Osteoblast (primary cell): Measurements from ENCODE around the gene DLG2. TPM values are rescaled to one million over a fixed set of nuclear protein-coding genes. Genes with fewer than 3 reads are reported as not detected.

Source experiments
- DNase-seq: peaks from one replicate; pipeline ENCODE4 v3.0.0; 2011; ENCODE audit warnings: low spot score, mixed read lengths; ENCODE audit not compliant: insufficient read length; ENCODE audit errors: missing footprints
- H2AFZ ChIP-seq: 2 replicates; pipeline ENCODE4 v1.6.0; 2011; ENCODE audit warnings: mild to moderate bottlenecking, low read length
- H3K27ac ChIP-seq: 2 replicates; pipeline ENCODE4 v1.5.1; 2011; ENCODE audit warnings: mild to moderate bottlenecking, low read depth, low read length, moderate library complexity
- H3K27me3 ChIP-seq: 2 replicates; pipeline ENCODE4 v1.6.0; 2012; ENCODE audit warnings: mild to moderate bottlenecking, control low read depth, inconsistent platforms, low read length, moderate library complexity; ENCODE audit not compliant: insufficient read depth
- H3K36me3 ChIP-seq: 2 replicates; pipeline ENCODE4 v1.5.1; 2011; ENCODE audit warnings: mild to moderate bottlenecking, low read length, control low read depth, moderate library complexity; ENCODE audit not compliant: insufficient read depth
- H3K4me1 ChIP-seq: 2 replicates; pipeline ENCODE4 v1.5.1; 2011; ENCODE audit warnings: mild to moderate bottlenecking, low read length, control low read depth, moderate library complexity; ENCODE audit not compliant: insufficient read depth
- H3K4me2 ChIP-seq: 2 replicates; pipeline ENCODE4 v1.6.0; 2011; ENCODE audit warnings: mild to moderate bottlenecking, low read length; ENCODE audit not compliant: insufficient read depth
- H3K4me3 ChIP-seq: fragments of 200-600 bp; sonication (generic); 3 replicates; pipeline ENCODE4 v1.5.1; 2012; ENCODE audit warnings: mild to moderate bottlenecking, low read length, inconsistent platforms; ENCODE audit not compliant: insufficient read depth
- H3K79me2 ChIP-seq: 2 replicates; pipeline ENCODE4 v1.6.0; 2012; ENCODE audit warnings: mild to moderate bottlenecking, low read length, control low read depth, inconsistent platforms; ENCODE audit not compliant: insufficient read depth
- H3K9me3 ChIP-seq: 2 replicates; pipeline ENCODE4 v1.5.1; 2011; ENCODE audit warnings: low read depth, low read length, control low read depth
- H4K20me1 ChIP-seq: 2 replicates; pipeline ENCODE4 v1.6.0; 2012; ENCODE audit warnings: mild to moderate bottlenecking, low read length, control low read depth; ENCODE audit not compliant: insufficient read depth
- CTCF ChIP-seq: IDR thresholded peaks from 2 replicates; pipeline ENCODE4 v1.5.1; 2011; ENCODE audit warnings: mild to moderate bottlenecking, low read depth, low read length, moderate library complexity; ENCODE audit errors: extremely low read depth
- total RNA-seq: library from RNA; depleted of rRNA; stranded (reverse); fragments of >200 nt; gene quantifications from 2 replicates; pipeline ENCODE4 v1.2.3, GENCODE V29; 2012

Gene DLG2
- total RNA-seq, 1 donor, result 3.3 TPM

GRCh38 chr11:83678831-83679584 lies 1948.1 kb downstream of the DLG2 start:
- DNase-seq, result no peak
- H3K4me3 ChIP-seq, result no peak overlapping the region
- TF ChIP-seq CTCF, result no peak
- H3K79me2 ChIP-seq, result no peaks in the 10 kb centered on the region
- no peaks in the 10 kb centered on the region for H3K4me1 ChIP-seq
- H3K9me3 ChIP-seq, result no peaks in the 10 kb centered on the region
- no peaks in the 10 kb centered on the region for H4K20me1 ChIP-seq
- peaks cover 8% of the 10 kb centered on the region for H3K27me3 ChIP-seq
- H3K4me2 ChIP-seq, result no peak overlapping the region
- H3K36me3 ChIP-seq, result no peaks in the 10 kb centered on the region
- H3K27ac ChIP-seq, result no peak overlapping the region
- H2AFZ ChIP-seq, result no peak overlapping the region

GRCh38 chr11:83677730-83678129 lies 1949.4 kb downstream of the DLG2 start:
- Histone ChIP-seq H2AFZ (no peak overlapping the region), H3K27me3 (peaks cover 8% of the 10 kb centered on the region), H3K4me1 (no peaks in the 10 kb centered on the region), H3K27ac (no peak overlapping the region), H3K4me3 (no peak overlapping the region), H3K4me2 (no peak overlapping the region), H3K9me3 (no peaks in the 10 kb centered on the region), H3K36me3 (no peaks in the 10 kb centered on the region), H3K79me2 (no peaks in the 10 kb centered on the region), H4K20me1 (no peaks in the 10 kb centered on the region)
- TF ChIP-seq CTCF, result no peak
- DNase-seq, result no peak

DNA sequence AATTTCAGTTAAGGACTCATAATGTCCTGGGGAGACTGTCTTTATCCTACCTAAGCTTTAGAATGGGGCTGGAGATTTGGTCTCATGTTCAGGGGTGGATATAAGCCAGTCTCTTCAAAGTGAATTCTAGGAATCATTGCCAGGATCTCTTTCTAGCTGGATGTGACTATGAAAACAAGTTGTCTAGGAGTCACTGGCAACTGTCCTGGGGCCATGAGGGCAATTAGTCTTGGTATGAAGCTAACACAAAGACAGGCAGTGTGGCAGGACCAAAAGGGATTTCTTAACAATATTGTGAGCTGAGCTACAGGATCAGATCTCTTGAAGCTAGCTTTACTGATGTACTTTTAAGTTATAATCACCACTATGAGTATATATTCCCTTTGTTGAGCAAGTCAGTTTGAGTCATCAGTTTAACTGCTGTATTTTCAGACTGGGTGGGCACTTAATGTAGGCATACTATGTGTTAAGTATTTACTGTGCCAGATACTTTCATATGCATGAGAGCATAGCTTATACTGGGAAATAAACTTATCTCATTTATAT lies 1951.0 kb downstream of the DLG2 start:
- Histone ChIP-seq H3K27me3 (peaks cover 2% of the 10 kb centered on the region), H4K20me1 (no peaks in the 10 kb centered on the region)

More for the DNA sequence above, 1951.0 kb downstream of the DLG2 start:
- Histone ChIP-seq H3K4me1 (no peaks in the 10 kb centered on the region), H3K79me2 (no peaks in the 10 kb centered on the region), H3K4me2 (no peak overlapping the region), H3K27ac (no peak overlapping the region), H3K4me3 (no peak overlapping the region), H3K9me3 (no peaks in the 10 kb centered on the region), H3K36me3 (no peaks in the 10 kb centered on the region), H2AFZ (no peak overlapping the region)
- no peak for DNase-seq
- no peak for TF ChIP-seq CTCF
